Fibroblast of mammary gland (primary cell): Measurements from ENCODE around the gene CCDC178.
A peak's percentile ranks its signal among the peaks of the same experiment; 100 is the strongest.
"Not testable (repeated sequence)": the region's sequence is repeated elsewhere in the genome, so short reads cannot be mapped to it uniquely, and the experiment has no call there.

Source experiments
- DNase-seq: peaks from one replicate; pipeline ENCODE4 v3.0.0-alpha.2; 2010; ENCODE audit warnings: low read depth
- H3K4me3 ChIP-seq: 2 replicates; pipeline ENCODE4 v1.5.1; 2011; ENCODE audit warnings: low read depth, mild to moderate bottlenecking, low read length, moderate library complexity; ENCODE audit not compliant: control insufficient read depth
- CTCF ChIP-seq: conservative IDR thresholded peaks from 2 replicates; pipeline ENCODE4 v1.5.1; 2011; ENCODE audit warnings: low read depth, low read length, inconsistent platforms; ENCODE audit not compliant: control insufficient read depth, insufficient read depth

Gene CCDC178

GRCh38 chr18:33421225-33421624 lies 19.3 kb downstream of the CCDC178 start:
- H3K4me3 ChIP-seq: no peak overlapping the region
- DNase-seq: no peak
- TF ChIP-seq CTCF: no peak

- DNase-seq: no peak
- no peak overlapping the region for H3K4me3 ChIP-seq
- peak; percentile 38 for TF ChIP-seq CTCF
Observed at GRCh38 chr18:33404244-33404873, 36.2 kb downstream of the CCDC178 start.

GRCh38 chr18:33398939-33399338 lies 41.6 kb downstream of the CCDC178 start:
- not testable (repeated sequence) for H3K4me3 ChIP-seq, DNase-seq

DNA sequence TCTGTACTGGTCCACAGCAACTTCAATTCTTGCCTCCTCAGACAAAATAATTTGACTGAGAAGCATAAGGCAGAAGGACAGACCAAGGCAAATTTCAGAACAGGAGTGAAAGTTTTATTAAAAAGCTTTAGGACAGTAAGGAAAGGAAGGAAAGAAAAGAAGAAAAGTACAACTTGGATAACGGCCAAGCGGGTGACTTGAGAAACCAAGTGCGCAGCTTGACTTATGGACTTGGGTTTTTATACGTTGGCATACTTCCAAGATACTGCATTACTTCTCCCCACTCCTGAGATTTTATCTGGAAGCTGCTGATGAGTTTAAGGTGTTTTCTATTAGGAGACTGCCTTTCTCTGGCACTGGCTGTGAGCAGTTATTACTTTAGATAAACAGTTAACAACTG lies 64.7 kb downstream of the CCDC178 start:
- no peak for DNase-seq
- no peak for TF ChIP-seq CTCF
- H3K4me3 ChIP-seq: no peak overlapping the region

DNA sequence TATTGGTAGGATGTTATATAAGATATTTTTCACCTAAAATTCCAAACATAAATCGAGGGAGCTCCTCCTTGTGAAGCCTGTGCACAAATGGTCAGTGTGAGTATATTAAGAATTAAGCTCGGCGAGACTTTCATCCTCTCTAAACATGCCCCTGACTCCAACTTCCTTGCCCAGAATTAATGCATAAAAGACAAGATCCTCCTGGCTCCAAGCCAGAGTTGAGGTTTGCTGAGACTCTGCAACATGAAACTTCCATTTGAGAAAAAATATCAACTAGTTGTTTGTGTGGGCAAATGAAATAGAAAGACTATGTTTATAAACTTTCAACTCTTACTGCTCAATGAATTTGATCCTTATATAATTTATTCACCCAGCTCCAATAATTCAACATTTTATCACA lies 68.1 kb downstream of the CCDC178 start:
- H3K4me3 ChIP-seq: no peak overlapping the region
- DNase-seq: no peak
- no peak for TF ChIP-seq CTCF

- TF ChIP-seq CTCF: no peak
- no peak overlapping the region for H3K4me3 ChIP-seq
- no peak for DNase-seq
Observed at GRCh38 chr18:33369711-33370449, 70.6 kb downstream of the CCDC178 start.

DNA sequence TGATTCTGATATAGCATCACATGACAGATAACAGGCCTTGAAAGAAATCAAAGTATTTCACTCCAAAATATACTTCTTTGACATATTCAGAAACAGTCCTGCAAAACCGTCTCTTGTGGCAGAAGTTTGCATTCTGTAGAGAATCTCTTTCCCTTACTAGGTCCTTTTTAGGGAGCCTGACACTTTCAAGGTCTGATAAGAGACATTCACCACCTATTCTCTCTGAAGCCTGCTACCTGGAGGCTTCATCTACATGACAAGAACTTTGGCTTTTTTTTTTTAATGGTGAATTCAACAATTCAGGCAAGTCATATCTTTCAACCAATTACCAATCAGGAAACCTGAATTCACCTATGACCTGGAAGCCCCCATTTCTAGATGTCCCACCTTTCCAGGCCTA lies 83.8 kb downstream of the CCDC178 start:
- TF ChIP-seq CTCF: no peak
- H3K4me3 ChIP-seq: no peak overlapping the region
- DNase-seq: no peak
